Activated CD8-positive, alpha-beta T cell treated with anti-CD3 and anti-CD28 coated beads, Interleukin-2, amount 10 ng/mL, durations not matched to agents 7 days and 5 days (primary cell): Measurements from ENCODE around the gene C1orf226. TPM values are rescaled to one million over a fixed set of nuclear protein-coding genes. Genes with fewer than 3 reads are reported as not detected.
"Not testable (repeated sequence)": the region's sequence is repeated elsewhere in the genome, so short reads cannot be mapped to it uniquely, and the experiment has no call there.

ENCODE experiments used
- ATAC-seq: fragments of 150-1000 bp; cut with Tn5 transposase; one replicate; pipeline ENCODE4 v1.10.0; 2021; ENCODE audit warnings: moderate library complexity
- CTCF ChIA-PET: fragments of 350-600 bp; sonication (Branson Sonifier 250); formaldehyde crosslinking; loops from one replicate; lab custom pipeline; 2021; ENCODE audit warnings: antibody characterized with exemption; lab: Charles Lee
- POLR2A ChIA-PET: fragments of 350-600 bp; sonication (Branson Sonifier 250); formaldehyde crosslinking; loops from one replicate; lab custom pipeline; 2021; ENCODE audit warnings: antibody characterized with exemption; lab: Charles Lee
- DNase-seq: peaks from one replicate; pipeline ENCODE4 v3.0.0-alpha.2; 2020
- H3K27ac Mint-ChIP-seq: one replicate; pipeline ENCODE4 v1.8.0; 2021; ENCODE audit warnings: mild to moderate bottlenecking, mixed read lengths
- H3K27me3 Mint-ChIP-seq: one replicate; pipeline ENCODE4 v1.8.0; 2021; ENCODE audit warnings: low read depth, mixed read lengths
- H3K36me3 Mint-ChIP-seq: one replicate; pipeline ENCODE4 v1.8.0; 2021; ENCODE audit warnings: low read depth, mixed read lengths
- H3K4me1 Mint-ChIP-seq: one replicate; pipeline ENCODE4 v1.8.0; 2021; ENCODE audit warnings: low read depth, mixed read lengths
- H3K4me3 Mint-ChIP-seq: one replicate; pipeline ENCODE4 v1.8.0; 2021; ENCODE audit warnings: mild to moderate bottlenecking, mixed read lengths
- H3K9me3 Mint-ChIP-seq: one replicate; pipeline ENCODE4 v1.8.0; 2022; ENCODE audit warnings: mixed read lengths; ENCODE audit not compliant: insufficient read depth
- total RNA-seq, 2 experiments: library from RNA; stranded (reverse); gene quantifications; one replicate each; pipeline ENCODE4 v1.2.3, GENCODE V29; 2021

Gene C1orf226, protein sequence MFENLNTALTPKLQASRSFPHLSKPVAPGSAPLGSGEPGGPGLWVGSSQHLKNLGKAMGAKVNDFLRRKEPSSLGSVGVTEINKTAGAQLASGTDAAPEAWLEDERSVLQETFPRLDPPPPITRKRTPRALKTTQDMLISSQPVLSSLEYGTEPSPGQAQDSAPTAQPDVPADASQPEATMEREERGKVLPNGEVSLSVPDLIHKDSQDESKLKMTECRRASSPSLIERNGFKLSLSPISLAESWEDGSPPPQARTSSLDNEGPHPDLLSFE
- not detected for total RNA-seq

- Mint-ChIP-seq H3K27ac (no peak within 1 kb of the TSS), H3K4me3 (no peak within 1 kb of the TSS), H3K4me1 (no peaks in the 10 kb centered on the region), H3K27me3 (no peaks in the 10 kb centered on the region), H3K36me3 (no peaks in the 10 kb centered on the region), H3K9me3 (no peaks in the 10 kb centered on the region)
- ATAC-seq: no peak
- POLR2A ChIA-PET: interaction anchor here (0.6 kb wide), 1 partner anchor 23 kb away, joined by 3 read pairs; no protein-coding TSS in a partner anchor
- CTCF ChIA-PET: interaction anchor here (1.1 kb wide), 2 partner anchors 10 to 23 kb away, joined by 3 read pairs; no protein-coding TSS in a partner anchor
- DNase-seq: no peak
Measured at GRCh38 chr1:162381383-162381782, at the start of gene C1orf226. Gene C1orf226, plus strand, starts transcription at chr1:162381728. Its CDS starts 174 bp downstream, at chr1:162381902.

- peaks cover 17% of the 10 kb centered on the region for H3K27me3 Mint-ChIP-seq
- no peaks in the 10 kb centered on the region for H3K4me1 Mint-ChIP-seq
- H3K27ac Mint-ChIP-seq: no peak overlapping the region
- no peaks in the 10 kb centered on the region for H3K9me3 Mint-ChIP-seq
- no peak overlapping the region for H3K4me3 Mint-ChIP-seq
- DNase-seq (no peak), ATAC-seq (no peak)
- CTCF ChIA-PET: no interaction called here
- H3K36me3 Mint-ChIP-seq: no peaks in the 10 kb centered on the region
- POLR2A ChIA-PET: no interaction called here
Measured at GRCh38 chr1:162333991-162334390, 47.5 kb upstream of the C1orf226 start.

GRCh38 chr1:162335126-162335525 is 46.4 kb upstream of the C1orf226 start:
- Mint-ChIP-seq H3K27ac (no peak overlapping the region), H3K4me1 (no peaks in the 10 kb centered on the region), H3K9me3 (no peaks in the 10 kb centered on the region), H3K27me3 (peaks cover 17% of the 10 kb centered on the region), H3K36me3 (no peaks in the 10 kb centered on the region), H3K4me3 (no peak overlapping the region)
- ChIA-PET CTCF (no interaction called here), POLR2A (no interaction called here)
- ATAC-seq: no peak
- no peak for DNase-seq

DNA sequence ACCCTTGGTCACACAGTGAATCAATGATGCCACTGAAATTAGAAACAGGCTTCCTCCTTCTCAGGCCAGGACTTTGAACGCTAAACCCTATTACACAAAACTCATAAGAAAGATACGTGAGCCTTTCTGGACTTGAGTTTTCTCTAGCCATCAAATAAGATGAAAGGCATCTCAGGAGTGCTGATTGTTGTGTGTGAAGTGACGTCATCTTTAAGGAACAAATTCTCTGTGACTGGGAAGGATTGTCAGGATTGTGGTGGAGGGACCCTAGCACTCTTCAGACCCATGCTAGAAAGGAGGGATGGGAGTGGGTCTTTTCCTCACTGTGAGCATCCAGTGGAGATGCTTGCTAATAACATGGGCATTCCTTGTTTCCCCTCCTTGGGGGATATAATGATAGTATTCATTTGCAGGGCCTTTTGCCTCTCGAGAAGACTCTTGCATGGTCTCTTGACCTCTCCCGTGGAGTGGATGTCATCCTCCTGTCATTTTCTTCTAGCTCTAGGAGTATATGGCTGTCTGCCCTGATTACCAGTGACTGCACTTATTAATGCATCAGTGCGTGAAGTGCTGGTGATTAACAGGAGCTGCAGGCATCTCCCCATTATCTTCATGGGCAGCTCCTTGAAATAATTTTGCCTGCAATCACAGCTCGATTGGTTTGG is 44.8 kb upstream of the C1orf226 start:
- ChIA-PET CTCF (no interaction called here), POLR2A (no interaction called here)
- Mint-ChIP-seq H3K27ac (no peak overlapping the region), H3K9me3 (no peaks in the 10 kb centered on the region), H3K27me3 (peaks cover 14% of the 10 kb centered on the region), H3K36me3 (no peaks in the 10 kb centered on the region), H3K4me3 (no peak overlapping the region), H3K4me1 (no peaks in the 10 kb centered on the region)
- DNase-seq: no peak
- ATAC-seq: no peak

- DNase-seq: no peak
- ChIA-PET CTCF (no interaction called here), POLR2A (no interaction called here)
- peaks cover 12% of the 10 kb centered on the region for H3K27me3 Mint-ChIP-seq
- H3K4me1 Mint-ChIP-seq: no peaks in the 10 kb centered on the region
- no peak for ATAC-seq
- no peak overlapping the region for H3K4me3 Mint-ChIP-seq
- no peaks in the 10 kb centered on the region for H3K36me3 Mint-ChIP-seq
- no peak overlapping the region for H3K27ac Mint-ChIP-seq
- H3K9me3 Mint-ChIP-seq: no peaks in the 10 kb centered on the region
Measured at GRCh38 chr1:162342452-162342983, 39.0 kb upstream of the C1orf226 start.

DNA sequence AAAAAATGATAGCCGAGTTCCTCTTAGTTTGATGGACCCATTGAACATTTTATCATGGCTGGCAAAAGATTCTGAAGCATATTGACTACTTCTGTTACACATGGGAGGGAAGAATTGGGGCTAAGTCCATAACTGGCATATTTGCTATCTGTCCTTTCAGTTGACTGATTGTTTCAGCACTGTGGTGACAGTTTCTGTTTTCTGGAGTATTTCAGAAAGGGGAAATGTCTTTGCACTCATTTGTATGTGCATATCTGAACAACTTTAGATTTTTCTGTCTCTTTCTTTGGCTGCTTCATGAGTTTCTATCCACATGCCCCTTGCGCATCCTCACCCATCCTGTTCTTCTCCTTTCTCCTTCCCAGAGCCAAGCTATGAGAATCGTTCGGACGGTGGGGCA is 38.1 kb upstream of the C1orf226 start:
- no peak for ATAC-seq
- POLR2A ChIA-PET: no interaction called here

GRCh38 chr1:162347281-162347680 is 34.2 kb upstream of the C1orf226 start:
- Mint-ChIP-seq H3K4me3 (no peak overlapping the region), H3K9me3 (no peaks in the 10 kb centered on the region), H3K27ac (no peak overlapping the region), H3K27me3 (peaks cover 10% of the 10 kb centered on the region), H3K4me1 (no peaks in the 10 kb centered on the region), H3K36me3 (no peaks in the 10 kb centered on the region)
- ChIA-PET POLR2A (no interaction called here), CTCF (no interaction called here)
- DNase-seq (no peak), ATAC-seq (no peak)

More for the DNA sequence above, 38.1 kb upstream of the C1orf226 start:
- Mint-ChIP-seq H3K36me3 (no peaks in the 10 kb centered on the region), H3K4me1 (no peaks in the 10 kb centered on the region), H3K27me3 (peaks cover 10% of the 10 kb centered on the region), H3K4me3 (no peak overlapping the region), H3K27ac (no peak overlapping the region), H3K9me3 (no peaks in the 10 kb centered on the region)
- no peak for DNase-seq
- CTCF ChIA-PET: no interaction called here

DNA sequence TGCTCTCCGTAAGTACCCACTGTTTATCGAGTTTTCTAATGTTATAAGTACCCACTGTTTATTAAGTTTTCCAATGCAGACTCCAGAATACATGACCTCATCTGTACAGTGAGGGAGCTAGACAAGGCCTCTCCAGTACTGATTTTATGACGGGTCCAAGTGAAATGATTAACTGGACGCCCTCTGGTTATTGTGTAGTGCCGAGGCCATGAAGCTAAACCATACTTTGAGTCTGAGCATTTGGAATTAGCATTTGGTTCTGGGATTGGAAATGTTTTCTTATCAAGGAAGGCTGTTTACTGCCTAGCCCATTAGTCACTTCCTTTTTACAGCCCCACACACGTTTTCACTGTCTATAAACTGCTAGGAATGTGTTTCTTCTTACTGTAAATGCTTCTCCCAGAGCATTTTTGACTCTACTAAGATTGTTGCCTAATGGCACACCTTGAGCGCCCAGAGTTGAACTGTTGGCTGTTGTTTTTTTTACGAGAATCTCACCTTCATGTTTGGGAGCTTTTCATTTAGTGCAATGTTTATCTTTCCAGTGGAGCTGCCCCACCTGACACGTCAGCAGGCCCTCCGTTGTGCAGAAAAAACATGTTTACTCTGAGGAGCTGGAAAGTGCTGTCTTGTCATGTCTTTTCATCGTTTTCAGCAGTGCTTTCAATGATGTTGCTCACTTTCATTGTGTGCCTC is 31.7 kb upstream of the C1orf226 start:
- H3K4me3 Mint-ChIP-seq: no peak overlapping the region
- POLR2A ChIA-PET: no interaction called here
- no peak for ATAC-seq
- no peak overlapping the region for H3K27ac Mint-ChIP-seq
- H3K36me3 Mint-ChIP-seq: no peaks in the 10 kb centered on the region
- CTCF ChIA-PET: no interaction called here
- no peak for DNase-seq
- no peaks in the 10 kb centered on the region for H3K9me3 Mint-ChIP-seq
- peaks cover 12% of the 10 kb centered on the region for H3K27me3 Mint-ChIP-seq
- no peaks in the 10 kb centered on the region for H3K4me1 Mint-ChIP-seq

GRCh38 chr1:162351246-162351842 is 30.2 kb upstream of the C1orf226 start:
- no peaks in the 10 kb centered on the region for H3K9me3 Mint-ChIP-seq
- H3K36me3 Mint-ChIP-seq: no peaks in the 10 kb centered on the region
- H3K27ac Mint-ChIP-seq: no peak overlapping the region
- POLR2A ChIA-PET: no interaction called here
- no peak for DNase-seq
- H3K4me1 Mint-ChIP-seq: no peaks in the 10 kb centered on the region
- ATAC-seq: no peak
- peaks cover 12% of the 10 kb centered on the region for H3K27me3 Mint-ChIP-seq
- H3K4me3 Mint-ChIP-seq: no peak overlapping the region
- CTCF ChIA-PET: no interaction called here

DNA sequence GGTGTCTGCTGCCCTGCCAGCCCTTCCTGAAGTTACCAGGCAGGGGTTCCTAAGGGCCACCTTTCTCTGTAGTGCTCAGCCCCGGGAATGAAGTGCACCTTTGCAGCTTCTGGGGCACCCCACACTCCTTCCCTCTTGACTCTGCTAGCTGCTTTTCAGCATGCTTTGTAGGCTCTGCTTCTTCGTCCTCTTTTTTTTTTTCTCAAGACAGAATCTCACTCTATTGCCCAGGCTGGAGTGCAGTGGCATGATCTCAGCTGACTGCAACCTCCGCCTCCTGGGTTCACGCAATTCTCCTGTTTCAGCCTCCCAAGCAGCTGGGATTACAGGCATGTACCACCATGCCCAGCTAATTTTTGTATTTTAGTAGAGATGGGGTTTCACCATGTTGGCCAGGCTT is 29.7 kb upstream of the C1orf226 start:
- H3K4me3 Mint-ChIP-seq, POLR2A ChIA-PET, H3K27ac Mint-ChIP-seq, H3K4me1 Mint-ChIP-seq, H3K9me3 Mint-ChIP-seq, H3K36me3 Mint-ChIP-seq, ATAC-seq, CTCF ChIA-PET, DNase-seq: not testable (repeated sequence)
- peaks cover 12% of the 10 kb centered on the region for H3K27me3 Mint-ChIP-seq

DNA sequence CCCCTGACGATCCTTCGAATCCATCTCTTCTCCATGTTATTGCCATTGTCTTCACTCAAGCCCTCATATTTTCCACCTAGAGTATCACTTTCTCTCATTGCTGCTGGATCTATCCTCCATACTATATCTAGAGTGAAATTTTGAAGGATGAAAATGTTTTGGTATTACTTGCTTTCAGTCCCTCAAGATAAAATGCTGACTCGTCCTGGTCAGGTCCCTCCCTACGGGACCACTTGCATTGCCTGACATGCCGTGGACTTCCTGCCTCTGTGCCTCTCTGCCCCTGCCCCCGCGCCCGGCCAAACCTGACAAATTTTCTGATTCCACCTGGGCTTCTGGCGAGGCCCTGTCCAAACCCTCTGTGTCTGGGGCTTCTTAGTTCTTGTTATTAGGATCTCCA is 28.4 kb upstream of the C1orf226 start:
- Mint-ChIP-seq H3K27me3 (peaks cover 11% of the 10 kb centered on the region), H3K9me3 (no peaks in the 10 kb centered on the region), H3K36me3 (no peaks in the 10 kb centered on the region), H3K27ac (no peak overlapping the region), H3K4me3 (no peak overlapping the region), H3K4me1 (no peaks in the 10 kb centered on the region)
- ATAC-seq (no peak), DNase-seq (no peak)
- POLR2A ChIA-PET: no interaction called here
- CTCF ChIA-PET: no interaction called here
